Endothelial cell of umbilical vein (primary cell): Measurements from ENCODE around the gene SLC25A34. TPM values are rescaled to one million over a fixed set of nuclear protein-coding genes. Genes with fewer than 3 reads are reported as not detected.

Source experiments
- BruUV-seq: library from RNA; stranded (reverse); fragments of 400-500 nt; replicated peaks from 2 replicates; lab custom pipeline; 2021; lab: Mats Ljungman, UMichigan
- CTCF ChIA-PET: fragments of 300-600, 350-600 bp; sonication (Branson Sonifier 250); formaldehyde crosslinking; loops from one replicate; lab custom pipeline; 2021; ENCODE audit warnings: antibody characterized with exemption, inconsistent platforms; lab: Charles Lee
- POLR2A ChIA-PET: fragments of 300-600, 350-600 bp; sonication (Branson Sonifier 250); formaldehyde crosslinking; loops from one replicate; lab custom pipeline; 2021; ENCODE audit warnings: antibody characterized with exemption, inconsistent platforms; lab: Charles Lee
- DNase-seq: peaks from one replicate; pipeline ENCODE4 v3.0.0-alpha.2; 2011; ENCODE audit warnings: low read depth, low spot score
- FAIRE-seq: peaks from 2 replicates; lab custom pipeline; 2011; peaks lifted over from hg19 to GRCh38; lab: Jason Lieb, UNC
- H2AFZ ChIP-seq: 2 replicates; pipeline ENCODE4 v1.6.0; 2012; ENCODE audit warnings: low read depth, low read length, control low read depth, inconsistent platforms
- H3K27ac ChIP-seq: 2 replicates; pipeline ENCODE4 v1.5.1; 2011; ENCODE audit warnings: low read depth, mild to moderate bottlenecking, control low read depth, low read length, moderate library complexity; ENCODE audit not compliant: insufficient read depth
- H3K27me3 ChIP-seq, 2 experiments: 2 replicates each; pipeline versions ENCODE4 v1.6.0 to v1.6.1; 2011; ENCODE audit warnings: low read length in 2 of 2, mixed read lengths in 1 of 2; ENCODE audit not compliant: control insufficient read depth in 2 of 2, insufficient read depth in 2 of 2
- H3K36me3 ChIP-seq, 2 experiments: 2 replicates in 1 of 2; 3 replicates in 1 of 2; pipeline ENCODE4 v1.5.1; 2011; ENCODE audit warnings: low read length in 2 of 2, mild to moderate bottlenecking in 1 of 2, moderate library complexity in 1 of 2; ENCODE audit not compliant: control insufficient read depth in 2 of 2, insufficient read depth in 2 of 2; ENCODE audit errors: extremely low read depth in 1 of 2
- H3K4me1 ChIP-seq: 3 replicates; pipeline ENCODE4 v1.5.1; 2011; ENCODE audit warnings: mild to moderate bottlenecking, low read length; ENCODE audit not compliant: control insufficient read depth, insufficient read depth; ENCODE audit errors: extremely low read depth
- H3K4me2 ChIP-seq: 2 replicates; pipeline ENCODE4 v1.6.1; 2011; ENCODE audit warnings: low read length, control low read depth, mixed read lengths; ENCODE audit not compliant: insufficient read depth
- H3K4me3 ChIP-seq, 3 experiments: fragments of 200-600 bp in 1 of 3; sonication (generic), shearing (Covaris generic) in 1 of 3; replicated peaks in 1 of 3; 2 replicates each; pipeline ENCODE4 v1.5.1; 2011 to 2016; ENCODE audit warnings: control low read depth in 3 of 3, low read length in 3 of 3, mild to moderate bottlenecking in 2 of 3, inconsistent platforms in 1 of 3, low read depth in 1 of 3, moderate library complexity in 1 of 3; ENCODE audit not compliant: insufficient read depth in 1 of 3
- H3K79me2 ChIP-seq: 2 replicates; pipeline ENCODE4 v1.6.0; 2012; ENCODE audit warnings: low read length, inconsistent platforms; ENCODE audit not compliant: control insufficient read depth, insufficient read depth
- H3K9ac ChIP-seq: replicated peaks from 2 replicates; pipeline ENCODE3; 2011; ENCODE audit warnings: low read length, control low read depth; ENCODE audit not compliant: insufficient read depth; ENCODE audit errors: extremely low read depth
- H3K9me1 ChIP-seq: replicated peaks from 3 replicates; pipeline ENCODE4 v1.6.0; 2011; ENCODE audit warnings: mild to moderate bottlenecking, low read length; ENCODE audit not compliant: control insufficient read depth, insufficient read depth; ENCODE audit errors: extremely low read depth
- H3K9me3 ChIP-seq: replicated peaks from 2 replicates; pipeline ENCODE4 v1.5.1; 2012; ENCODE audit warnings: low read length, inconsistent platforms; ENCODE audit not compliant: control insufficient read depth, insufficient read depth
- H4K20me1 ChIP-seq: replicated peaks from 2 replicates; pipeline ENCODE3; 2011; ENCODE audit warnings: mild to moderate bottlenecking, low read length; ENCODE audit not compliant: control insufficient read depth, insufficient read depth; ENCODE audit errors: extremely low read depth
- CTCF ChIP-seq, 2 donors: IDR thresholded peaks; 1 replicate in 1 of 2; 2 replicates in 1 of 2; pipeline ENCODE4 v1.5.1; 2011; ENCODE audit warnings: low read length in 2 of 2, mild to moderate bottlenecking in 2 of 2, moderate library complexity in 2 of 2, control low read depth in 1 of 2, inconsistent platforms in 1 of 2, low read depth in 1 of 2; ENCODE audit not compliant: insufficient read depth in 1 of 2; ENCODE audit errors: extremely low read depth in 1 of 2
- EZH2 ChIP-seq: IDR thresholded peaks from 2 replicates; pipeline ENCODE4 v1.6.1; 2012; ENCODE audit warnings: borderline replicate concordance, low read depth, mild to moderate bottlenecking, moderate library complexity, low read length, inconsistent platforms; ENCODE audit not compliant: severe bottlenecking
- FOS ChIP-seq: IDR thresholded peaks from 2 replicates; pipeline ENCODE4 v1.6.1; 2011; ENCODE audit warnings: mild to moderate bottlenecking, low read length, moderate library complexity, borderline replicate concordance; ENCODE audit not compliant: insufficient read depth
- GATA2 ChIP-seq: IDR thresholded peaks from 2 replicates; pipeline ENCODE4 v1.7.0; 2011; ENCODE audit warnings: low read depth, mild to moderate bottlenecking, moderate library complexity, mixed read lengths, low read length; ENCODE audit not compliant: insufficient read length, insufficient read depth
- JUN ChIP-seq: IDR thresholded peaks from 2 replicates; pipeline ENCODE4 v1.6.1; 2011; ENCODE audit warnings: borderline replicate concordance, low read depth; ENCODE audit not compliant: insufficient read length, insufficient read depth
- MAX ChIP-seq: IDR thresholded peaks from 2 replicates; pipeline ENCODE4 v1.6.1; 2011; ENCODE audit not compliant: insufficient read depth, insufficient read length
- MYC ChIP-seq: IDR thresholded peaks from one replicate; pipeline ENCODE4 v1.6.1; 2011; ENCODE audit warnings: mild to moderate bottlenecking, low read depth, low read length
- POLR2A ChIP-seq: IDR thresholded peaks from 2 replicates; pipeline ENCODE4 v1.6.1; 2012; ENCODE audit warnings: low read depth, mild to moderate bottlenecking, control low read depth, low read length
- POLR2AphosphoS5 ChIP-seq: IDR thresholded peaks from 2 replicates; pipeline ENCODE4 v1.6.1; 2012; ENCODE audit warnings: low read depth, mild to moderate bottlenecking, control low read depth, low read length, moderate library complexity; ENCODE audit not compliant: insufficient read depth
- dilution Hi-C: fragments of 300-500 bp; cut with MboI; formaldehyde crosslinking; loops from one replicate; pipeline ENCODE4 v1.15.0; 2019; ENCODE audit warnings: low sequenced_read_pairs; ENCODE audit not compliant: extremely low pct_ligation_motif_present
- intact Hi-C: fragments of 100-400 bp; cut with micrococcal nuclease; formaldehyde crosslinking; loops from one replicate; pipeline ENCODE4 v1.10.0; 2022
- polyA plus RNA-seq, 4 experiments: library from polyadenylated mRNA; depleted of rRNA in 3 of 4; stranded (reverse) in 3 of 4; unstranded in 1 of 4; fragments of >200 nt; gene quantifications; 2 replicates each; pipeline versions ENCODE4 v1.2.1 to v1.2.3, GENCODE V29; 2011 to 2012; ENCODE audit warnings: missing spikeins in 1 of 4
- total RNA-seq: library from RNA; stranded (reverse); gene quantifications from 2 replicates; pipeline ENCODE4 v1.2.3, GENCODE V29; 2021

SLC25A34 gene
- total and polyA plus RNA-seq, 2 donors (not counting 3 experiments of a cell fraction or from before 2014, with no cell fraction given): 0.90 to 1.1 TPM

- ChIA-PET CTCF (no interaction called here), POLR2A (no interaction called here)
- no peaks in the 10 kb centered on the region for H4K20me1 ChIP-seq
- peaks cover 9 to 60% of the 10 kb centered on the region in 2 experiments for H3K36me3 ChIP-seq
- no peak overlapping the region for H3K4me2 ChIP-seq
- FAIRE-seq (no peak), DNase-seq (no peak)
- intact Hi-C loops: no loop called here
- no peak for TF ChIP-seq MYC
- no peak for TF ChIP-seq POLR2AphosphoS5
- no peak for TF ChIP-seq GATA2
- TF ChIP-seq CTCF (IDR thresholded peaks at IDR 0.05; ENCODE audit: extremely low read depth in 1 of 2, insufficient read depth in 1 of 2, low read depth in 1 of 2, low read length in 2 of 2): no peak
- no peak for TF ChIP-seq EZH2
- no peak for TF ChIP-seq MAX
- no peak for TF ChIP-seq FOS
- no peak for TF ChIP-seq JUN
- TF ChIP-seq POLR2A: no peak
- no peaks in the 10 kb centered on the region for H3K9me1 ChIP-seq
- H3K27ac ChIP-seq: no peak overlapping the region
- dilution Hi-C loops: no loop called here
- H3K27me3 ChIP-seq: no peaks in the 10 kb centered on the region
- no peak overlapping the region for H2AFZ ChIP-seq
- H3K9ac ChIP-seq: no peak overlapping the region
- H3K9me3 ChIP-seq: no peaks in the 10 kb centered on the region
- BruUV-seq: no TSS peak
- H3K4me1 ChIP-seq: no peaks in the 10 kb centered on the region
- H3K79me2 ChIP-seq: no peaks in the 10 kb centered on the region
- no peak overlapping the region for H3K4me3 ChIP-seq
Observed at GRCh38 chr1:15727866-15728534, 8.1 kb upstream of the SLC25A34 start.
